HG02938 (cell line): Measurements from ENCODE around the gene PNPLA5.

Experiments used
- ATAC-seq: cut with Tn5 transposase; IDR thresholded peaks from one replicate; pipeline ENCODE4 v1.9.1; 2021; ENCODE audit warnings: mild to moderate bottlenecking, moderate library complexity; ENCODE audit not compliant: unreplicated experiment

The PNPLA5 gene

GRCh38 chr22:43901976-43902643 is 10.3 kb upstream of the PNPLA5 start:
- ATAC-seq: no peak

DNA sequence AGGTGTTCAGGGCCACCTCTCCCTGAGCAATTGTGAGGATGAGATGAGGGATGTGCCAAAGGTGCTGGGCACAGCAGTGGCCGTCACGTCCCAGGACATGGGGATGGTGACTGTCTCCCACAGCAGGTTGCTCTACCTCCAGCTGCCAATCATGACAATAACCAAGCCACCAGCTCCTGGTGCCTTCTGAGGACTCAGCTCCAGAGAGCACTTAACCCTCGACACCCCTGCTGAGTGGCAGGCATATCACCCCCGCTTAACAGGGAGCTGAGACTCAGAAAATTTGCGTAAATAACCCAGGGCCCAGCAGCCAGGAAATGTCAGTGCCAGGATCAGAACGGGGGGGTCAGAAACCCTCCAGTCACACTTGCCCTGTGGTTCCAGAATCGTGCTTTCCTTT is 8.4 kb upstream of the PNPLA5 start:
- no peak for ATAC-seq

- ATAC-seq: no peak
Observed at GRCh38 chr22:43897751-43898261, 6.0 kb upstream of the PNPLA5 start.

- ATAC-seq: no peak
Observed at GRCh38 chr22:43895986-43896645, 4.3 kb upstream of the PNPLA5 start.

GRCh38 chr22:43894122-43894521 is 2.3 kb upstream of the PNPLA5 start:
- no peak for ATAC-seq

GRCh38 chr22:43893266-43893665 is 1.5 kb upstream of the PNPLA5 start:
- no peak for ATAC-seq

- ATAC-seq: no peak
Observed at GRCh38 chr22:43892183-43892894, 526 bp upstream of the PNPLA5 start.

DNA sequence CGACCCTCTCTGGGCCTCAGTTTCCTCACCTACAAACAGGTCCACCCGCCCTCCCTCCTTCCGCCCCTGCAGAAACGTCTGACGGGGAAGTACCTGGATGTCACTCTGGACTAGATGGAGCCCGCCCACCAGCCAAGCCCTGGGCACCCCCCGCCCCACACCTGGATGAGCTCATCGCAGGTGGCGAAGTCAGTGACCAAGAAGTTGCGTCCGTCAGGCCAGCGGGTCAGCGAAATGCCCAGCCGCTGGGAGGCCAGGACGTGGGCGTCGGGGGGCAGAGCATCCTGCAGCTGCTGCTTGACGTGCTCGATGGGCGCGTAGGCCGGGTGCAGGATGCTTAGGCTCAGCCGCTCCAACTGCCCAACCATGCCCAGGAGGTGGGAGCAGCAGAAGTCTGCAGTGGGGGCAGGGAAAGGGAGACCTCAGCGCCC is 897 bp downstream of the PNPLA5 start:
- no peak for ATAC-seq

GRCh38 chr22:43889860-43890253 is 2.0 kb downstream of the PNPLA5 start:
- no peak for ATAC-seq

- ATAC-seq: no peak
Observed at GRCh38 chr22:43889201-43889859, 2.5 kb downstream of the PNPLA5 start.

DNA sequence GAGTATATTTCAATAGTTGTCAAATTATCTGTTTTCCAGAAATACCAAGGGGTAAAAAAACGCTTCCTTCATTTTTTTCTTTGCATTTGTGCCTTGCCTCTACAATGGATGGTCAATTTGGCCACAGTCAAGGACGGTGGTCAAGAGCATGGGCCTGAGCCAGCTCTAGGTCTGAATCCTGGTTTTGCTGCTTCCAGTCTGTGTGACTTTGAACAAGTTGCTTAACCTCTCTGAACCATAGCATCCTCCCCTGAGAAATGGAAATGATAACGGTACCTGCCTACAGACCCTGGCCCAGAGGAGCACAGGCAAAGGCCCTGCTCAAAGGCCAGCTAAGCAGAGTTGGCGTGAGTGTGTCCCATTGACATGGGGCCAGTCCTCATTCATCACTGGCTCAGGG is 3.1 kb downstream of the PNPLA5 start:
- ATAC-seq: no peak

- ATAC-seq: no peak
Observed at GRCh38 chr22:43887391-43887790, 4.4 kb downstream of the PNPLA5 start.

- ATAC-seq: no peak
Observed at GRCh38 chr22:43886231-43886630, 5.6 kb downstream of the PNPLA5 start.

- ATAC-seq: no peak
Observed at GRCh38 chr22:43885786-43886185, 6.0 kb downstream of the PNPLA5 start.

- no peak for ATAC-seq
Observed at GRCh38 chr22:43885319-43885671, 6.5 kb downstream of the PNPLA5 start.

DNA sequence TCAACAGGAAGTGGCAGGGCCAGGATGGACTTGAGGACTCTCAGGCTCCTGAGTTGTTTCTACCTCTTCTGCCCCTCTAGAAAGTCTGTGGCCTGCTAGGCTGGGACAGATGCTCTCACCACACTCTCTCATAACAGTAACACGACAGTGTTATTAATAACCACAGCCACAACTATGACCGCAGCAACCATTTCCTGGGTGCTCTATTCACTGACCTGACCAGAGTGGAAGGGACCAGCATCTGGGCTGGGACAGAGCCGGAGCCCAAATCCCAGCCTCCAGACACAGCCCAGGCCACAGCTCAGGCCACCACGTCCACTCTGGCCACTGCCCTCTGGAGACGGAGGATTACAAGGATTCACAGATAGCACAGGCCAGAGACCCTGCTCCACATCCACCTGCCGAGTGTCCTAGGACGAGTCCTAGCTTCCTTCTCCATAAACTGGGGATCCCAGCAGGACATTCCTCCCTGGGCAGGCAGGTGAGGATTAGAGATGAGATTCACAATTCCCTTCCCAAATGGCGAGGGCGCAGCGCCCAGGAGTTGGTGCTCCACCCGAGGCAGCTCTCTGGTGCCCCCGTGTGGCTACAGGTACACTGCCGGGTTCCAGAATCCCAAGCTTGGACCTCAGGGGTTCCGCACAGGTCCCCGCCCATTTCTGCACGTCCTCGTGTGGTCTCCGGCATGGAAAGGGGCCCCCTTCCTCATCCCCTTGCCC is 7.1 kb downstream of the PNPLA5 start:
- ATAC-seq: peak; percentile 65

- ATAC-seq: no peak
Observed at GRCh38 chr22:43883719-43884415, 7.9 kb downstream of the PNPLA5 start.

DNA sequence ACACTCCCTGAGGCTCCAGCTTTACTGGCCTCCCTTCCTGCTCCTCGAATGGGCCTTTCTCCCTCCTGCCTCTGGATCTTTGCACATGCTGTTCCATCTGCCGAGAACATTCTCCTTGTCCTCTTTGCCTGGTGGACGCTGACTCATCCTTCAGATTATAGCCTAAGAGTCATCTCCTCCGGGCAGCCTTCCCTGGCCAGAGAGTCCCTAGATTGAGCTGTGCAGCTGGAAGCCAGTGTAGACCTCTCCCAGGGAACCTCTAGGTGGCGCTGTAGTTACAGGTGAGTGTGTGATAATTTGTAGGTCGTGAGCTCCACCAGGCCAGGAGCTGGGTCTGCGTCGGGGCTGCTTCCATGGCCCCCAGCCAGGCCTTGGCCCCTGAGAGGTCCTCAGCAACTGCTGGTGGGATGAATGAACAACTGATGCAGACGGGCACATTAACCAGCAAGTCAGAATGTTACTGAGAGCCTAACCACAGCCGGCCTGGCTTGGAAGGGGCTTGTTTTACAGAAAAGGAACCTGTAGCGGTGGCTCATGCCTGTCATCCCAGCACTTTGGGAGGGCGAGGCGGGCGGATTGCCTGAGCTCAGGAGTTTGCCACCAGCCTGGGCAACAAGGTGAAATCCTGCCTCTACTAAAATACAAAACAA is 8.7 kb downstream of the PNPLA5 start:
- no peak for ATAC-seq

DNA sequence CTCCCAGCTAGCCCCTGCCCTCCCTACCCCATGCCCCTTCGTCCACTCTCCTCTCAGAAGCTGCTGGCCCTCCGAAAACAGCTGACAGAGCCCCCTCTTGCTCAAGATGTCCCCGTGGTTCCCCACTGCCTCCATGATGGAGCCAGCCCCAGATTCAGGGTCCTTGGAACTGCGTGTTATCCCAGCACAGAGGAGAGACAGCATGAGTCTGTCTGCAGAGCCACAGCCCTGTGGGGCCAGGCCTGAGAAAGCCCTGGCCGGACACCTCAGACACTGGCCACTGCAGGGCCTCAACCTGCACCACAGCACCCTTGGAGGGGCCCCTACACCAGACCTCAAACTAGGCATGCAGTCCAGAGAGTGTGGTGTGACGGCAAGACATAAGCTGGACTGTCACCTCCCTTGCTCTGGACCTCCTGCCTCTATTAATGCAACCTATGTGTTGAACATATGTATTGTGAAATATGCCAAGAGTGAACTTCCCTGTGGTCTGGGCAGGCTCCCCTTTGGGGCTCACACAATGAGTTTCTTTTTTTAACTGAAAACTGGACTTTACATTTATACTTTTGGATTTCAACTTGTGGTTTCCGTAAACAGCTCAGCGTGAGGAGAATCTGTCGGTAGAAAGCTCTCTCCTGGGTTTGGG is 9.6 kb downstream of the PNPLA5 start:
- ATAC-seq: no peak
